ENCODE measurements around the gene NUP210. TPM values are rescaled to one million over a fixed set of nuclear protein-coding genes. Genes with fewer than 3 reads are reported as not detected.

The NUP210 gene
- total and polyA plus RNA-seq, 2 of the 13 experiments (the other 11 are each of a cell fraction or from before 2014, with no cell fraction given): 31.6 to 35.2 TPM

DNA sequence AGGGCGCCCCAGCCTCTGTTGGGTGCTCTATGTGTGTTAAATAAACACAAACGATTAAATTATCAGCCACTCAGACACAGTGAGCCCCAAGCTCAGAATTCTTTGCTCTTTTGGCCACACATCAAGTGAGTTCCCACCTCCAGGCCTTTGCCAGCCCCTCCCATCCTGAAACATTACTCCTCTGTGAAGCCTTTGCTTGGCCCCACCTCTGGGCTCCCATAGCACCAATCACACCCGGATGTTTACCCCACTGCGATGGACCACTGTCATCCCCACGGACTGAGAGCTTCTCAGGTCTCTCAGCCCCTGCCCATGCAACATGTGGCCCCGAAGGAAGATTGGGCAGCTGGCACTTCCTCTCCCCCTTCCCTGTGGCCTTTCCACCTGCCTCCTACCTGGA is 85.1 kb downstream of the NUP210 start:
- no peak overlapping the region for H3K27ac ChIP-seq (ENCODE audit: extremely low read length, insufficient read depth, low read length)
- H3K9me3 ChIP-seq (ENCODE audit: low read length): no peaks in the 10 kb centered on the region
- no peak for DNase-seq (ENCODE audit: low spot score)
- H3K9ac ChIP-seq (ENCODE audit: insufficient read depth, low read depth, low read length): no peak overlapping the region
- H3K4me1 ChIP-seq (ENCODE audit: insufficient read depth, low read length): no peaks in the 10 kb centered on the region
- ATAC-seq: no peak
- ChIA-PET POLR2A (no interaction called here), CTCF (ENCODE audit: low intra/inter-chr PET ratio, low total read pairs) (no interaction called here)
- intact Hi-C loops (cut with micrococcal nuclease; ENCODE audit: unreplicated experiment): no loop called here
- TF ChIP-seq SP2 (CRISPR knock-in tag; IDR thresholded peaks at IDR 0.05) (no peak), TBX2 (CRISPR knock-in tag; IDR thresholded peaks at IDR 0.05; ENCODE audit: borderline replicate concordance) (no peak), RAD51 (IDR thresholded peaks at IDR 0.05; ENCODE audit: borderline replicate concordance) (no peak), ZNF83 (CRISPR knock-in tag; IDR thresholded peaks at IDR 0.05; ENCODE audit: borderline replicate concordance) (no peak)
- H3K27me3 ChIP-seq (ENCODE audit: control insufficient read depth in 1 of 2, insufficient read depth in 2 of 2, low read length in 2 of 2): no peaks in the 10 kb centered on the region
- no peaks in the 10 kb centered on the region for H4K20me1 ChIP-seq (ENCODE audit: insufficient read depth, low read length)
- in situ Hi-C loops (cut with HindIII; ENCODE audit: extremely low pct_ligation_motif_present, low pct_unique_long_range_greater_than_20kb): no loop called here
- no TSS peak for BruUV-seq (replicated peaks)
- WGBS (ENCODE audit: low lambda C conversion rate): 90% methylated on average over 6 of the region's 6 CpGs
- no peak for FAIRE-seq
- H2AFZ ChIP-seq (ENCODE audit: low read length): no peak overlapping the region
- H3K36me3 ChIP-seq (replicated peaks in 1 of 2; ENCODE audit: control insufficient read depth in 1 of 2, insufficient read depth in 2 of 2, low read length in 2 of 2): peaks cover 27 to 84% of the 10 kb centered on the region in 2 experiments
- no peak overlapping the region for H3K4me3 ChIP-seq (replicated peaks in 1 of 3; ENCODE audit: insufficient read depth in 1 of 3, low read depth in 2 of 3, low read length in 3 of 3)
- H3K4me2 ChIP-seq (ENCODE audit: low read depth, low read length): no peak overlapping the region
- no peaks in the 10 kb centered on the region for H3K79me2 ChIP-seq (ENCODE audit: insufficient read depth, low read length)

DNA sequence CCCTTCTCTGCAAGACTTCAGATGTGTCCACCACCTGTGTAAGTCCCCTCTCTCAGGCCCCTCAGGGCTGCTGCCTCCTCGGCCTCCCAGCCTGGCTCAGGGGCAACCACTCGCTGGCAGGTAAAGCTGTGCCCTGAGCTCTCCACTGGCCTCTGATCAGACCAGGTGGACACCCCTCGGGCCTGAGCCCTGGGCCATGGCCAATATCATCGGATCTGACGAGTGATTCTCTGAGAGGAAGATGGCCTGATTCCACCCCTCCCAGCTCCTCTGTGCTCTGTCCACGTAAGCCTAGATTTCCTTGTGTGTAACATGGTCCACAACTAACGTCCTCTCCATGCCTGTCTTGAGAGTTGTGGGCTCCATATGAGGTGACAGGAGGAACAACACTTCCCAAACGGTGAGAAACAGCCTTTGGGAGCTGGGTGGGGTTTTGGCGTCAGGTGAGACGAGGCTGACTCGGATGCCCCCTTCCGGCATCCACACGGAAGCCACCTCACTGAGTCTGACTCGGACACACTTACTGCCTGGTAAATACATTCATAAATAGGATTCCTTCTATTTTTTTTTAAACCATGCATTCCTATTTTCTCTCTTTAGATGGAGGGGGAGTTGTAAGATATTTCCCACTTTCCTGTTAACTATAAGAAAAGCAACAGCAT is 86.8 kb downstream of the NUP210 start:
- POLR2A ChIA-PET: no interaction called here
- FAIRE-seq: no peak
- CTCF ChIA-PET (ENCODE audit: low intra/inter-chr PET ratio, low total read pairs): no interaction called here
- TF ChIP-seq ZNF615 (CRISPR knock-in tag; IDR thresholded peaks at IDR 0.05; ENCODE audit: borderline replicate concordance) (no peak), SRSF1 (optimal IDR thresholded peaks at IDR 0.05; ENCODE audit: low read depth, low read length) (no peak), HOXA3 (CRISPR knock-in tag; IDR thresholded peaks at IDR 0.05) (no peak)
- TF ChIP-seq, protein P1, sequence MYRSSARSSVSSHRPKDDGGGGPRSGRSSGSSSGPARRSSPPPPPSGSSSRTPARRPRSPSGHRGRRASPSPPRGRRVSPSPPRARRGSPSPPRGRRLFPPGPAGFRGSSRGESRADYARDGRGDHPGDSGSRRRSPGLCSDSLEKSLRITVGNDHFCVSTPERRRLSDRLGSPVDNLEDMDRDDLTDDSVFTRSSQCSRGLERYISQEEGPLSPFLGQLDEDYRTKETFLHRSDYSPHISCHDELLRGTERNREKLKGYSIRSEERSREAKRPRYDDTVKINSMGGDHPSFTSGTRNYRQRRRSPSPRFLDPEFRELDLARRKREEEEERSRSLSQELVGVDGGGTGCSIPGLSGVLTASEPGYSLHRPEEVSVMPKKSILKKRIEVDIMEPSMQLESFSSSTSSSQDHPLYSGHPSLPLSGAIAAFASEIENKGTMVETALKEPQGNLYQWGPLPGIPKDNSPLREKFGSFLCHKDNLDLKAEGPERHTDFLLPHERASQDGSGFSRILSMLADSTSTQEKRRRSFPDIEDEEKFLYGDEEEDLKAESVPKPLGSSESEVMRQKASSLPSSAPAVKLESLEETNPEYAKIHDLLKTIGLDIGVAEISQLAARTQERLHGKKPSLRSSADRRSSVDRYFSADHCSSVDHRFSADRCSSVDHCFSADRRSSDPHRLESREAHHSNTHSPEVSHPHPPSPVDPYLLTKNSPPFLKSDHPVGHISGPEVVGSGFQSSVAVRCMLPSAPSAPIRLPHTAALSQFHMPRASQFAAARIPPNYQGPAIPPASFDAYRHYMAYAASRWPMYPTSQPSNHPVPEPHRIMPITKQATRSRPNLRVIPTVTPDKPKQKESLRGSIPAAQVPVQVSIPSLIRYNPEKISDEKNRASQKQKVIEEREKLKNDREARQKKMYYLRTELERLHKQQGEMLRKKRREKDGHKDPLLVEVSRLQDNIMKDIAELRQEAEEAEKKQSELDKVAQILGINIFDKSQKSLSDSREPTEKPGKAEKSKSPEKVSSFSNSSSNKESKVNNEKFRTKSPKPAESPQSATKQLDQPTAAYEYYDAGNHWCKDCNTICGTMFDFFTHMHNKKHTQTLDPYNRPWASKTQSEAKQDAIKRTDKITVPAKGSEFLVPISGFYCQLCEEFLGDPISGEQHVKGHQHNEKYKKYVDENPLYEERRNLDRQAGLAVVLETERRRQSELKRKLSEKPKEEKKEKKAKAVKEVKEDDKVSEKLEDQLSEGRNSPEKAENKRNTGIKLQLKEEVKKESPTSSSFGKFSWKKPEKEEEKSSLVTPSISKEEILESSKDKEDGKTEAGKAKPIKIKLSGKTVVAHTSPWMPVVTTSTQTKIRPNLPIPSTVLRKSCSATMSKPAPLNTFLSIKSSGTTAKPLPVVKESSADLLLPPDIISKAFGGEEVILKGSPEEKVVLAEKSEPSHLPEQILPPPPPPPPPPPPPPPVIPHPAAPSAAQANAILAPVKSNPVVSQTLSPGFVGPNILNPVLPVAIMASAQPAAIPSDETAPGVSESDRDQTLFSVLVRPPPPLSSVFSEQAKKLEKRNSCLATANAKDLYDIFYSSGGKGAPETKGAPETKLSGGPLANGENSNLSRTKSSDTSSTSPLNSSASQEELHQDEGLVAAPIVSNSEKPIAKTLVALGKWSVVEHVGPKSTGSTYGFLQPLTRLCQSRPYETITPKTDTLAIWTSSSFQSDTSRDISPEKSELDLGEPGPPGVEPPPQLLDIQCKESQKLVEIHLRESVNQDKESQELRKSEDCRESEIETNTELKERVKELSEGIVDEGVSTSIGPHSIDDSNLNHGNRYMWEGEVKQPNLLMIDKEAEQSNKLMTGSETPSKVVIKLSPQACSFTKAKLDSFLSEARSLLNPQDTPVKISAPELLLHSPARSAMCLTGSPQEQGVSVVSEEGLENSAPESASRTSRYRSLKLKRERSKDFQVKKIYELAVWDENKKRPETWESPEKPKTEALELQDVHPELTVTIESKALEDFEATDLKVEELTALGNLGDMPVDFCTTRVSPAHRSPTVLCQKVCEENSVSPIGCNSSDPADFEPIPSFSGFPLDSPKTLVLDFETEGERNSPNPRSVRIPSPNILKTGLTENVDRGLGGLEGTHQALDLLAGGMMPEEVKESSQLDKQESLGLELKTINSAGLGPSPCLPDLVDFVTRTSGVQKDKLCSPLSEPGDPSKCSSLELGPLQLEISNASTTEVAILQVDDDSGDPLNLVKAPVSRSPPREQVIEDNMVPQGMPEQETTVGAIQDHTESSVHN (CRISPR knock-in tag; IDR thresholded peaks at IDR 0.05): no peak

More for the DNA sequence above, 86.8 kb downstream of the NUP210 start:
- no TSS peak for BruUV-seq (replicated peaks)
- Histone ChIP-seq H3K9me3 (ENCODE audit: low read length) (no peaks in the 10 kb centered on the region), H3K36me3 (replicated peaks in 1 of 2; ENCODE audit: control insufficient read depth in 1 of 2, insufficient read depth in 2 of 2, low read length in 2 of 2) (peaks cover 26 to 85% of the 10 kb centered on the region in 2 experiments), H3K79me2 (ENCODE audit: insufficient read depth, low read length) (no peaks in the 10 kb centered on the region), H3K4me2 (ENCODE audit: low read depth, low read length) (no peak overlapping the region), H4K20me1 (ENCODE audit: insufficient read depth, low read length) (no peaks in the 10 kb centered on the region), H3K9ac (ENCODE audit: insufficient read depth, low read depth, low read length) (no peak overlapping the region), H3K4me3 (replicated peaks in 1 of 3; ENCODE audit: insufficient read depth in 1 of 3, low read depth in 2 of 3, low read length in 3 of 3) (no peak overlapping the region), H2AFZ (ENCODE audit: low read length) (no peak overlapping the region), H3K27ac (ENCODE audit: extremely low read length, insufficient read depth, low read length) (no peak overlapping the region), H3K4me1 (ENCODE audit: insufficient read depth, low read length) (no peaks in the 10 kb centered on the region), H3K27me3 (ENCODE audit: control insufficient read depth in 1 of 2, insufficient read depth in 2 of 2, low read length in 2 of 2) (no peaks in the 10 kb centered on the region)
- whole genome bisulfite sequencing (ENCODE audit: low lambda C conversion rate): 95% methylated on average over 11 of the region's 14 CpGs
- in situ Hi-C loops (cut with HindIII; ENCODE audit: extremely low pct_ligation_motif_present, low pct_unique_long_range_greater_than_20kb): no loop called here
- ATAC-seq: no peak
- intact Hi-C loops (cut with micrococcal nuclease; ENCODE audit: unreplicated experiment): no loop called here
- no peak for DNase-seq (ENCODE audit: low spot score)

Measured in HepG2 (cell line).